ENCODE data around the gene IL4R. TPM values are rescaled to one million over a fixed set of nuclear protein-coding genes. Genes with fewer than 3 reads are reported as not detected.

Gene IL4R
- total and polyA plus RNA-seq, 10 of the 15 experiments (the other 5 are each of a cell fraction or from before 2014, with no cell fraction given) = 2.6 to 70.4 (median 36.6) TPM

GRCh38 chr16:27359051-27359450 is 45.3 kb downstream of the IL4R start:
- ChIA-PET SMC1A (ENCODE audit: uncharacterized antibody, unreplicated experiment) (interaction anchor here (1.1 kb wide), 1 partner anchor 14 kb away, joined by 4 read pairs; no protein-coding TSS in a partner anchor), CTCF (interaction anchor here (3.6 kb wide), 1 partner anchor 125 kb away, joined by 17 read pairs; no protein-coding TSS in a partner anchor), POLR2A (no interaction called here), RAD21 (ENCODE audit: unreplicated experiment) (no interaction called here)
- no TSS peak for BruUV-seq (replicated peaks)
- Histone ChIP-seq H3K36me3 (ENCODE audit: control insufficient read depth in 2 of 2, insufficient read depth in 2 of 2, low read length in 1 of 2) (peaks cover 5 to 43% of the 10 kb centered on the region in 2 experiments; a peak in 3 of 4 replicates), H3K27me3 (replicated peaks in 1 of 2; ENCODE audit: control insufficient read depth in 2 of 2, insufficient read depth in 2 of 2, low read length in 1 of 2) (no peaks in the 10 kb centered on the region), H4K20me1 (ENCODE audit: control insufficient read depth, insufficient read depth) (no peaks in the 10 kb centered on the region), H3K4me2 (ENCODE audit: control insufficient read depth, insufficient read depth) (no peak overlapping the region), H3K4me3 (no peak overlapping the region), H3K9ac (ENCODE audit: control insufficient read depth, insufficient read depth, low read length) (no peak overlapping the region), H3K79me2 (ENCODE audit: control insufficient read depth, insufficient read depth, low read length) (no peaks in the 10 kb centered on the region), H2AFZ (ENCODE audit: control insufficient read depth, low read depth, low read length) (no peak overlapping the region), H3K4me1 (ENCODE audit: control insufficient read depth, insufficient read depth, low read length) (no peaks in the 10 kb centered on the region), H3K9me3 (replicated peaks; ENCODE audit: control insufficient read depth, insufficient read depth, low read length) (no peaks in the 10 kb centered on the region), H3K27ac (ENCODE audit: control insufficient read depth, insufficient read depth) (no peak overlapping the region)
- 92% methylated on average over 4 of the region's 4 CpGs for WGBS (ENCODE audit: insufficient coverage, insufficient replicate concordance, low lambda C conversion rate, missing lambda C conversion rate)
- in situ Hi-C loops (cut with MboI) = loop anchor here (25.0 kb wide), 1 partner anchor 1522 kb away; no protein-coding TSS in a partner anchor
- FAIRE-seq = no peak
- no peak for DNase-seq (ENCODE audit: low read depth, low spot score)
- TF ChIP-seq ZNF274 (IDR thresholded peaks at IDR 0.05; ENCODE audit: insufficient read depth, insufficient read length) (no peak), POLR2AphosphoS2 (IDR thresholded peaks at IDR 0.05; ENCODE audit: low read depth, low read length) (no peak), CHD2 (IDR thresholded peaks at IDR 0.05; ENCODE audit: borderline replicate concordance, low read depth, low read length) (no peak), SMARCA5 (IDR thresholded peaks at IDR 0.05) (no peak), SMAD5 (IDR thresholded peaks at IDR 0.05; ENCODE audit: low read depth) (no peak), ZBED1 (IDR thresholded peaks at IDR 0.05; ENCODE audit: borderline replicate concordance) (no peak), CBX3 (IDR thresholded peaks at IDR 0.05; ENCODE audit: borderline replicate concordance, low read depth) (no peak), ZSCAN29 (IDR thresholded peaks at IDR 0.05) (no peak), ZZZ3 (IDR thresholded peaks at IDR 0.05; ENCODE audit: control insufficient read depth, insufficient read length, low read depth) (no peak), RB1 (IDR thresholded peaks at IDR 0.05; ENCODE audit: borderline replicate concordance) (no peak), SPI1 (IDR thresholded peaks at IDR 0.05; ENCODE audit: borderline replicate concordance, insufficient read depth, low read depth, low read length) (no peak), MYB (IDR thresholded peaks at IDR 0.05; ENCODE audit: borderline replicate concordance, low read depth, low read length) (no peak)
- no peak for ATAC-seq
- intact Hi-C loops (cut with micrococcal nuclease; ENCODE audit: unreplicated experiment) = no loop called here
